ENCODE data around the gene PACRG.

DNA sequence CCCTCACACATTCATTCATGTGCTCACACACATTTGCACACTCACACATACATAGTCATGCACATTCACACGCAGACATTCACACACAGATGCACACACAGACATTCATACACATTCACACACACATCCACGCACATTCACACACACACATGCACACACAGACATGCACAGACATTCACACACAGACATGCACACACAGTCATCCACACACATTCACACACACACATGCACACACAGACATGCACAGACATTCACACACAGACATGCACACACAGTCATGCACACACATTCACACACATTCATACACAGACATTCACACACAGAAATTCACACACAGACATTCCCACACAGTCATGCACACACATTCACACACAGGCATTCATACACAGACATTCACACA is 147.3 kb downstream of the PACRG start:
- TF ChIP-seq YY1 (IDR thresholded peaks at IDR 0.05; ENCODE audit: insufficient read depth, insufficient read length) (no peak), ZNF274 (IDR thresholded peaks at IDR 0.05; ENCODE audit: low read depth, low read length) (no peak)

Data from NT2/D1 (cell line).